ENCODE results near the gene SLC38A4.

DNA sequence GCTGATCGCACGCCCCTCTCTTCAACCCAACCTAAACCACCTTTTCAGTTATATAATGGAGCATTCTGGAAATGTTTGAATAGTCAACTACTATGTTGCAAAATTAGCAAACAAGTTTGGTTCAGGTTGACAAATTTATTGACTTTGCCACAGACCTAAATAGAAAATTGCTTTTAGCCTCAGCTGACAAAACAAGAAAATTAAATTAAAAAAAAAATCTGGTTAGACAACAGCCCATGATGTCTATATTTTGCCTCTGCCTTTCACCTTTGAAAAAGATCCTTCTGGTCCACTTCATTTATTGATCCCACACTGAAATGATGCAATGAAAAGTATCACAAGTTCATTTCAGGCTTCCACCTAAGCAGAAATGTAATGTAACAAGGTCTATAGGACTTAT lies 17.5 kb downstream of the SLC38A4 start:
- TF ChIP-seq, protein P1, sequence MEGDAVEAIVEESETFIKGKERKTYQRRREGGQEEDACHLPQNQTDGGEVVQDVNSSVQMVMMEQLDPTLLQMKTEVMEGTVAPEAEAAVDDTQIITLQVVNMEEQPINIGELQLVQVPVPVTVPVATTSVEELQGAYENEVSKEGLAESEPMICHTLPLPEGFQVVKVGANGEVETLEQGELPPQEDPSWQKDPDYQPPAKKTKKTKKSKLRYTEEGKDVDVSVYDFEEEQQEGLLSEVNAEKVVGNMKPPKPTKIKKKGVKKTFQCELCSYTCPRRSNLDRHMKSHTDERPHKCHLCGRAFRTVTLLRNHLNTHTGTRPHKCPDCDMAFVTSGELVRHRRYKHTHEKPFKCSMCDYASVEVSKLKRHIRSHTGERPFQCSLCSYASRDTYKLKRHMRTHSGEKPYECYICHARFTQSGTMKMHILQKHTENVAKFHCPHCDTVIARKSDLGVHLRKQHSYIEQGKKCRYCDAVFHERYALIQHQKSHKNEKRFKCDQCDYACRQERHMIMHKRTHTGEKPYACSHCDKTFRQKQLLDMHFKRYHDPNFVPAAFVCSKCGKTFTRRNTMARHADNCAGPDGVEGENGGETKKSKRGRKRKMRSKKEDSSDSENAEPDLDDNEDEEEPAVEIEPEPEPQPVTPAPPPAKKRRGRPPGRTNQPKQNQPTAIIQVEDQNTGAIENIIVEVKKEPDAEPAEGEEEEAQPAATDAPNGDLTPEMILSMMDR (IDR thresholded peaks at IDR 0.05), result no peak
- TF ChIP-seq POLR2A (IDR thresholded peaks at IDR 0.05), result no peak
- TF ChIP-seq POLR2AphosphoS5 (IDR thresholded peaks at IDR 0.05), result no peak
